Brain pericyte (primary cell): ENCODE data around the gene NATD1.
"Not testable (repeated sequence)": the region's sequence is repeated elsewhere in the genome, so short reads cannot be mapped to it uniquely, and the experiment has no call there.

Experiments used
- DNase-seq: peaks from one replicate; pipeline ENCODE4 v3.0.0-alpha.2; 2012; ENCODE audit warnings: low read depth, low spot score

Gene NATD1

DNA sequence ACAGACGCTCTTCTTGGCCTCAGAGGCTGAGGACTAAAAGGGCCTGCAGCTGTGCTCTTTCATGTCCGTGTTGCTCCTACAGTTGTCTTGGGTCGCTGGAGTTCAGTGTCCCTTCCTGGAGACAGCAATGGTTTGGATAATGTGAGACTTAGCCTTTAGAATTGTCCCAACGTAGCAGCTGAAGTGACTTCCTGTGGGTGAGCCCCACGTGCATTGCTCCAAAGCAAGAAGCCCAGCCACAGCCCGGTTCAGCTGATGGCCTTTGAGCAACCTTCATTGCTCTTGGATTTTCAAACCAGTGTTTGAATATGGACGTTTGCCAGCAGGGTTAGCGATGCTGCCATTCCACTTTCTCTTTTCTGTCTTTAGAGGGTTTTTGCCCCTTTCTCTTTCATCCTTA lies 59.0 kb downstream of the NATD1 start:
- no peak for DNase-seq

DNA sequence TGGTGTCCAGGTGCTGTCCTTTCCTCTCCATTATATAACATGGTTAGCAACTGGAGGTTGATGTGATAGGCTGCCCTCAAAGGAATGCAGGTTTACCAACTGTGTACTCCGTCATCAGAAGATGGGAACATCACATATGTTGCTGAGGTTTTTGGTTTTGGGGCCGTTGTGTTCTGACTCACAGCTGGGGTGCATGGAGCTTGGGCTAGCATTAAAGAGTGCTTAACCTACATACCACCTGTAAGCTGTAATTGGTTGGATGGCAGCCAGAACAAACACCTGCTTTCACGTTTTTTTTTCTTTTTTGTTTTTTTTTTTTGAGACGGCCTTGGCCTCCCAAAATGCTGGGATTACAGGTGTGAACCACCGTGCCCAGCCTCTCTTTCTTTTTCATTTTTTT lies 60.2 kb downstream of the NATD1 start:
- no peak for DNase-seq

DNA sequence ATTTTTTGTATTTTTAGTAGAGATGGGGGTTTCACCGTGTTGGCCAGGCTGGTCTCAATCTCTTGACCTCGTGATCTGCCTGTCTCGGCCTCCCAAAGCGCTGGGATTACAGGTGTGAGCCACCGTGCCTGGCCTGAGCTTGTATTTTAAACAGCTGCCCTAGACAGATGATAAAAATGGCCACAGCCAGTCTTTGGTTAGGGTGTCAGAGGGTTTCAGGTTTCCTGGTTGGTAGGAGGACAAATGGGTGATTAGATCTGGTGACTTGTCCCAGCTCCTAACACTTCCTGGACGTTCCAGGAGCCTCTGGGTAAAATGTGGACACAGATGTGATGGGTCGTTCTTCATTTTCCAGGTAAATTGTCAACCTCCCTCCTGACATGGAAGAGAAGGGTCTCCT lies 60.8 kb downstream of the NATD1 start:
- not testable (repeated sequence) for DNase-seq

DNA sequence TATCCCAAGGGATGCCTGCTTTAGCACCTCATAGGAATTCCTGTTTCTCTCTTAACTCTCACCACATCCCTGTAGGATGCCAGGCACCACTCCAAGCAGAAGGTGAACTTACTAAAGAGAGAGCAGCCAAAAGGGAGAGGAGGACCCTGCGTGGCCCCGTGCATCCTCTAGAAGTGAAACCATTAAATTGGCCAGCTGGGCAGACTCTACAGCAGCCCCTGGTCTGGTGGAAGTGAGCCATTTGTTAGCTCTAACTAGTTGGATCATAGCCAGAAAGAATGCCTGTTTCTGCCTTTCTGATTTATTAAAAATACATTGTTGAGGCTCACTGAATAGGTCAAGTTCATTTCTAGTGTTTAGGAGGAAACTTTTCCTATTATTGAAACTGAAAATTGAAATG lies 61.5 kb downstream of the NATD1 start:
- DNase-seq = no peak

DNA sequence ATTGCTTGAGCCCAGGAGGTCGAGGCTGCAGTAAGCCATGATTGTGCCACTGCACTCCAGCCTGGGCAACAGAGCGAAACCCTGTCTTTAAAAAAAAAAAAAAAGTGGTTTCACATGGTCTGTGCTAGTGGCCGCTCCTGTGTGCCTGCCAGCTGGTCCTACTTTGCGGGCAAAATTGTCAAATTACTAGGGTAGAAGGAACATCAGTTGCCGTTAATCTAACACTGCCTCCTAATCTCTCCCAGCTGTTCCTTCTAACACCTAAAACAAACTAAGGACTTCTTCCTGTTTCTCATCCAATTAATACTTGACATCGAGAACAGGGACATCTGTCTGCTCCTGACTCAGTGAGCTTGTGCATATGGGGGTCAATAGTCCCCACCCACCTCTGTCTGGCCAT lies 63.1 kb downstream of the NATD1 start:
- DNase-seq = no peak

DNA sequence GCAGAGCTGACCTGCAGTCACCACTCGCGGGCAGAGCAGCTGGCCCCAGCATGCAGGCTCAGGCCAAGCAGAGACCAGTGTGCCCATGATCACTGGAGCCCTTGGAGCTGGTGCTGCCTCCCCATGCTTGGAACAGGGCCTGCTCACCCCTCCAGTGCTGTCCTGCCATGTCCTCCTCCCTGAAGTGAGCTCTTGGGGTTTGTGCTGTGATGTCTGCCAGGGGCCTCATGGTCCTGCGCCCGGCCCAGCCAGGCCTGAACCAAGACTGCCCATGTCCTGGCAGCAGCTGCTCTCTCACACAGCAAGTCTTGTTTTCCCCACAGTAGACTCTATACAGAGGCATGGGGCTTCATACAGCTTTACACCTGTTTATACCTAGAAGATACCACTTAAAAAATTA lies 63.8 kb downstream of the NATD1 start:
- no peak for DNase-seq
